Measurements from ENCODE around the gene LOC128125822.

GRCh38 chr6:63538550-63538949, 33.7 kb upstream of the LOC128125822 start:
- TF ChIP-seq POLR2A (IDR thresholded peaks at IDR 0.05), result no peak
- TF ChIP-seq CTCF (IDR thresholded peaks at IDR 0.05), result no peak
- TF ChIP-seq POLR2AphosphoS5 (IDR thresholded peaks at IDR 0.05), result no peak

All from prostate gland (tissue), 2 donors.